ENCODE data around the gene NOS3. TPM values are rescaled to one million over a fixed set of nuclear protein-coding genes. Genes with fewer than 3 reads are reported as not detected.
A peak's percentile ranks its signal among the peaks of the same experiment; 100 is the strongest.

NOS3 gene
- total RNA-seq, 2 donors from 2014 or later = 14.5 to 78.6 TPM

DNA sequence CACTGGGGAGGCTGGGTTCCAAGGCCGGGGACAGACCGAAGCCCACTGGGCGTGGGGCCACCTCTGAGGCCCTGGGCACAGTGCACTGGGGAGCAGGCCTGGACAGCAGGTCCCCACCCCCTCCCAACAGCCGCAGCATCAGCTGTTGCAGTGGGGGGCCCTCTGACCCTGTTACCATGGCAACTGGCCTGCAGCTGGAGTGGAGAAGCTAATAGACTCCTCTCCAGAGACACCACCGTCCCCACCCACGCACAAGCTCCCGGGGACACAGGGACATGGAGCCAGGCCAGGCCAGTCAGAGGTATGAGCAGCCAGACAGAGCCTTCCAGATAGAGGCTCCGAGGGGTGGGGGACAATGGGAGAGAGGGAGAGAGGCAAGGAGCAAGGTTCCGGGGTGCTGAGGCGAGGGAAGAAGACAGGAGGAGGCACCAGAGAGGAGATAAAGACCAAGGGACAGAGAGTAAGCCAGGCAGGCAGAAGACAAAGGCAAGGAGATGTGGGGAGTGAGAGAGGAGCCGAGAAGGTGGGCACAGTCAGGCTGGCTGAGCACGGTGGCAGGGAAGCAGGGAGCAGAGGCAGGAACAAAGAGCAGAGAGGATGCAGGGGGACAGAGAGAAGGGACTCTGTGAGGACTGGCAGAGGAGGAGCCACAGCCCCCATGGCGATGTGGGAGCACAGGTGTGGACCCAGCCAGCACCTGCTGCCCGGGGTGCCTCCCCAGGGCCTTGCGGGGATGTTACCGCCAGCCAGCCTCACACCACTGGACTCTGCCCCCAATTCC lies 19.4 kb upstream of the NOS3 start:
- no peak overlapping the region for H3K4me3 ChIP-seq
- peaks cover 0 to 82% of the 10 kb centered on the region in 2 donors for H3K4me1 ChIP-seq
- H3K9me3 ChIP-seq = no peaks in the 10 kb centered on the region
- peaks cover 0 to under 1% of the 10 kb centered on the region in 2 donors for H3K27me3 ChIP-seq
- TF ChIP-seq, protein P1, sequence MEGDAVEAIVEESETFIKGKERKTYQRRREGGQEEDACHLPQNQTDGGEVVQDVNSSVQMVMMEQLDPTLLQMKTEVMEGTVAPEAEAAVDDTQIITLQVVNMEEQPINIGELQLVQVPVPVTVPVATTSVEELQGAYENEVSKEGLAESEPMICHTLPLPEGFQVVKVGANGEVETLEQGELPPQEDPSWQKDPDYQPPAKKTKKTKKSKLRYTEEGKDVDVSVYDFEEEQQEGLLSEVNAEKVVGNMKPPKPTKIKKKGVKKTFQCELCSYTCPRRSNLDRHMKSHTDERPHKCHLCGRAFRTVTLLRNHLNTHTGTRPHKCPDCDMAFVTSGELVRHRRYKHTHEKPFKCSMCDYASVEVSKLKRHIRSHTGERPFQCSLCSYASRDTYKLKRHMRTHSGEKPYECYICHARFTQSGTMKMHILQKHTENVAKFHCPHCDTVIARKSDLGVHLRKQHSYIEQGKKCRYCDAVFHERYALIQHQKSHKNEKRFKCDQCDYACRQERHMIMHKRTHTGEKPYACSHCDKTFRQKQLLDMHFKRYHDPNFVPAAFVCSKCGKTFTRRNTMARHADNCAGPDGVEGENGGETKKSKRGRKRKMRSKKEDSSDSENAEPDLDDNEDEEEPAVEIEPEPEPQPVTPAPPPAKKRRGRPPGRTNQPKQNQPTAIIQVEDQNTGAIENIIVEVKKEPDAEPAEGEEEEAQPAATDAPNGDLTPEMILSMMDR (IDR thresholded peaks at IDR 0.05) = no peak
- H3K36me3 ChIP-seq = no peaks in the 10 kb centered on the region
- no peak for DNase-seq (ENCODE audit: low spot score)
- H3K27ac ChIP-seq = peak overlapping the region; percentile 85 to 94

DNA sequence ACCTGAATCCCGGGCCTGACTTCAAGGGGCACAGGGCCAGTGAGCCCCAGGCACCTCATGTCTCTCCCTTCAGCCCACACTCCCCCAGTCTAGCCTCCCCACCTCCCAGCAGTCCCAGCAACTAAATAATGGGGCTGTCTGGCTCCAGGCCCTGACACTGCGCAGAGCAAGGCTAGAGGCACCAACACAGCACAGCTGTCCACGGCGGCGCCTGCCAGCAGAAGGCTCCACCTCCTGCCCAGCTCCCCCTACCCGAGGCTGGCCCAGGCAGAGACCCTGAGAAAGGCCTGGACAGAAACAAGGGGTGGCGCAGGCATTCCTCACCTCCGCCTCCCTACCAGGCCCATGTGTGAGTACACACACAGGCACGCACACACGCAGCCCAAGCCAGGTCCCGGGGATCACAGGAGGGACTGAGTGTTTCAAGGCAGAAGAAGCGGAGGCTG lies 18.8 kb upstream of the NOS3 start:
- H3K36me3 ChIP-seq = no peaks in the 10 kb centered on the region
- TF ChIP-seq, protein P1 (IDR thresholded peaks at IDR 0.05) = no peak
- peaks cover 0 to 7% of the 10 kb centered on the region in 2 donors for H3K27me3 ChIP-seq
- no peaks in the 10 kb centered on the region for H3K9me3 ChIP-seq
- H3K4me1 ChIP-seq = peaks cover 0 to 84% of the 10 kb centered on the region in 2 donors
- H3K4me3 ChIP-seq = no peak overlapping the region
- H3K27ac ChIP-seq = peak overlapping the region; percentile 85 to 94
- no peak for DNase-seq (ENCODE audit: low spot score)

DNA sequence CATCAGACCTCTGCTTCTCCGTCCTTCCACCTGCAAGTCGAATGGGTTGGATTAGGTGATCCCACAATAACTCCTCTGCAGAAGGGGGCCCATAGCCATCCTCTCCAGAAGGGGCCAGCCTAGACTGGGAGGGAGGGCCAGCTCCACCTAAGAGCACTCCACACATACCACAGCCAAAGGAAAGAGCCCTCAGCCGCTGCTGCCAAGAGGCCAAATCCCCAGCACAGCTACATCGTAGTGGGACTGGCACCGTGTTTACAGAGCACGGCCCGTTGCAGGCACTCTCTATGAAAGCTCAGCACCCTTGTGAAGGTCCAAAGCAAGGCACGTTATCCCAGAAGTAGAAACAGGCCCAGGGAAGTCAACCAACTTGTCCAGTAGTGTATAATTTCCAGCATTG lies 18.1 kb upstream of the NOS3 start:
- peaks cover 0 to 7% of the 10 kb centered on the region in 2 donors for H3K27me3 ChIP-seq
- H3K4me3 ChIP-seq = no peak overlapping the region
- H3K4me1 ChIP-seq = peaks cover 0 to 91% of the 10 kb centered on the region in 2 donors

DNA sequence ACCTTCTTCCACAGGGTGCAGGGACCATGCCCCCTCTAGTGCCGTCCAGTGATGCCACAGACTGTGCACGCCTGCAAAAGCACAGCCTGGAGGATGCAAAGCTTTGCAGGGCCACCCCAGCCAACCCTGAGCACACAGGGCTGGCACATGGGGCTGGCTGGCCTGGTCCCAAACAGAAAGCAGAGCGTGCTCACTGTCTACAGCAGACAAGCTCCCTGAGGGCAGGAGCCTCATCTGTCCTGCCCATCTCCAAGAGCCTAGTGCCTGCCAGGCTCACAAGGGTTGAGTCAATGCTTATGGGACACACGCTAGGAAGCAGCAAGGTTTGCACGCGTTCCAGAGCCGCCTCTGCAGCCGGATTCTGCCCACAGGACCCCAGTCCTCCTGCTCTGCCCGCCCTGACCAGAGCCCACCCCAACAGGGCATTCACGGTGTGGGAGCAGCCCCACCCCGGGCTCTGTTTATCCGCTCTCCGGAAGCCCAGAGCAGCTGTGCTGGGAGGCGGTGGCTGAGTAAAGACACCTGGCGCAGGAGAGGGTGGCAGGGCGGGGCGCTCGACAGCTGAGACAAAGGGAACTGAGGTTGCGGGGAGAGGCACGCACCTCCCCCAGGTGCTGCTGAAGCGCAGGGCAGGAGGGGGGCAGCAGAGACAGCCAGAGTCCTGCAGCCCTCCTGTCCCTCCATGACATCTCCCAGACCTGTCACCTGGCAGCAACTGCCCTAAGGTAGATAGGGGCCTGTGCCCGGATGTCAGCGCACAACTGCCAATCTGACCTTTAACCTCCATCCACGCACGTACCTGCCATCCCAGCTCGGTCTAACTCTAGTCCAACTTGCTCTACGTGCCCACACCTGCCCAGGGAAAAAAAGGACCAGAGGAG lies 17.0 kb upstream of the NOS3 start:
- H3K9me3 ChIP-seq = no peaks in the 10 kb centered on the region
- TF ChIP-seq, protein P1 (IDR thresholded peaks at IDR 0.05) = no peak
- H3K4me3 ChIP-seq = no peak overlapping the region
- no peak for DNase-seq (ENCODE audit: low spot score)
- peaks cover 0 to 7% of the 10 kb centered on the region in 2 donors for H3K27me3 ChIP-seq
- peaks cover 0 to 86% of the 10 kb centered on the region in 2 donors for H3K4me1 ChIP-seq
- peak overlapping the region; percentile 85 to 94 for H3K27ac ChIP-seq
- H3K36me3 ChIP-seq = no peaks in the 10 kb centered on the region

More for the DNA sequence above, 18.1 kb upstream of the NOS3 start:
- Histone ChIP-seq H3K27ac (peak overlapping the region; percentile 85 to 94), H3K9me3 (no peaks in the 10 kb centered on the region), H3K36me3 (no peaks in the 10 kb centered on the region)
- DNase-seq (ENCODE audit: low spot score) = no peak
- TF ChIP-seq, protein P1 (IDR thresholded peaks at IDR 0.05) = no peak

DNA sequence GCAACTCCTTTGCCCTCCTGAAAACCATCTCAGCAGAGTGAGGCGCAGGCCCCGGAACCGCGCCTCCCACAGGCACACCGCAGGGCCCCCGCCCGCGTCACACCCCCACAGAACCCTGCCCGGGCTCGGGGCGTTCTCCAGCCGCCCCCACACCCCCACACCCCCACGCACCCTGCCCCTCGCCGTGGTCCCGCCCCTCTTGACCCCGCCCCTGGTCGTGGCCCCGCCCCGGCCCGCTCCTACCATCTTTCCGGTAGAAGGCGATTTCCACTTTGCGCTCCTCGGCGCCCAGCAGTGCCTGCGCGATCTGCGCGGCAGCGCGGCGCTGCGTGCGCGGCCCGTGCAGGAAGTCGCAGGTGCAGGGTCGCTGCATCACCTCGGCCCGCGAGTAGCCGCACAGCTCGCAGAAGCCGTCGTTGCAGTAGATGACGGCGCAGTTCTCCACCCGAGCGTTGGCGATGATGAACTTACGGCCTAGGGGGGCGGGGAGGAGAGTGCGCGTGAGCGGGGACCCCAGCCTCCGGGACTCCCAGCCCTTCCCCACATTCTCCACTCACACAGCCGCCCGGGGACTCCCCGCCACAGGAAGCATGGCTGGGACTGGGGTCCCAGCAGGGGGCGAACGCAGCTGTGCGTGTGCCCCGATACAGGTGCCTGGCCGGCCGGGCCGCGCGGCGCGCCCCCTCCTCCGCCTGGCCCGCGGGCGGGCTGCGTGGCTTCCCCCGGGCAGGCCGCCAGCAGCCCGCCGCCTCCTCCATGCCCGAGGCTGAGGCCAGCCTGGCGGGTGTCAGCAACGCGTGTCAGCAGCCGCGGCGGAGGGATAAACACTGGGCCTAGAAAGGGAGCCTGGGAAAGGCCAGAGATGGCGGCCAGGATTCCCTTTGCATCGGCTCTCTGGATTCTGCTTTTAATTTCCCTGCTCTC lies 16.1 kb upstream of the NOS3 start:
- peak overlapping the region; percentile 85 to 94 for H3K27ac ChIP-seq
- no peaks in the 10 kb centered on the region for H3K9me3 ChIP-seq
- no peak for DNase-seq (ENCODE audit: low spot score)
- peaks cover 0 to 86% of the 10 kb centered on the region in 2 donors for H3K4me1 ChIP-seq
- H3K4me3 ChIP-seq = peak overlapping the region in 1 of 2 donors; percentile 39
- H3K27me3 ChIP-seq = peaks cover 0 to 7% of the 10 kb centered on the region in 2 donors
- TF ChIP-seq, protein P1 (IDR thresholded peaks at IDR 0.05) = peak; percentile 18 to 48
- H3K36me3 ChIP-seq = no peaks in the 10 kb centered on the region
